ENCODE measurements around the gene OVOL1. TPM values are rescaled to one million over a fixed set of nuclear protein-coding genes. Genes with fewer than 3 reads are reported as not detected.
A peak's percentile ranks its signal among the peaks of the same experiment; 100 is the strongest.

Gene OVOL1
- total and polyA plus RNA-seq, 2 experiments from 2014 or later: 0.15 to 0.35 TPM

DNA sequence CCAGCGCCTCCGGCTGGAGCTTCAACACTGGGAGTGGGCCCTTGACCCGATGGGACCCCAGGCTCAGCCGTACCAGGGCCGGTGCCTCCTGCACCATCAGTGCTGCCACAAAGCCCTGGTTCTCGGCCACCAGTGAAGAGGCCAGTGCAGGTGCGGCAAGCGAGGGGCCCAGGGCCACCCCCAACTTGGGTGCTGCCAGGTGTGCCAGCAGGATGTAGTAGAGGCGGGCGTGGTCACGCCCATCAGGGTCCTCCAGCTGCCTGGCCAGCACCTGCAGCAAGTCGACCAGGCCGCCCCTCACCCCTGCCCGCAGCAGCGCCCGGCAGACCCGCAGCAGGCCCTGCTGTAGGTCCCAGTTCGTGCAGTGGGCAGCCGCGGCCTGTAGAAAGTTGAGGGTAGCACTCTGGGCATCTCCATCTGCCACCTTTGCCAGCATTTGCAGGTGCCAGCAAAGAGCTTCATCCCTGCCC, 8.4 kb upstream of the OVOL1 start:
- no peaks in the 10 kb centered on the region for H3K27me3 ChIP-seq
- H3K4me1 ChIP-seq (ENCODE audit: low read depth): no peaks in the 10 kb centered on the region
- H3K4me3 ChIP-seq: no peak overlapping the region
- TF ChIP-seq CTCF (IDR thresholded peaks at IDR 0.05; ENCODE audit: low read depth, low read length): no peak
- H3K27ac ChIP-seq: no peak overlapping the region
- DNase-seq (ENCODE audit: low read depth in 1 of 2, low spot score in 1 of 2): no peak
- no peaks in the 10 kb centered on the region for H3K9me3 ChIP-seq (ENCODE audit: low read depth)
- H3K36me3 ChIP-seq: no peaks in the 10 kb centered on the region

DNA sequence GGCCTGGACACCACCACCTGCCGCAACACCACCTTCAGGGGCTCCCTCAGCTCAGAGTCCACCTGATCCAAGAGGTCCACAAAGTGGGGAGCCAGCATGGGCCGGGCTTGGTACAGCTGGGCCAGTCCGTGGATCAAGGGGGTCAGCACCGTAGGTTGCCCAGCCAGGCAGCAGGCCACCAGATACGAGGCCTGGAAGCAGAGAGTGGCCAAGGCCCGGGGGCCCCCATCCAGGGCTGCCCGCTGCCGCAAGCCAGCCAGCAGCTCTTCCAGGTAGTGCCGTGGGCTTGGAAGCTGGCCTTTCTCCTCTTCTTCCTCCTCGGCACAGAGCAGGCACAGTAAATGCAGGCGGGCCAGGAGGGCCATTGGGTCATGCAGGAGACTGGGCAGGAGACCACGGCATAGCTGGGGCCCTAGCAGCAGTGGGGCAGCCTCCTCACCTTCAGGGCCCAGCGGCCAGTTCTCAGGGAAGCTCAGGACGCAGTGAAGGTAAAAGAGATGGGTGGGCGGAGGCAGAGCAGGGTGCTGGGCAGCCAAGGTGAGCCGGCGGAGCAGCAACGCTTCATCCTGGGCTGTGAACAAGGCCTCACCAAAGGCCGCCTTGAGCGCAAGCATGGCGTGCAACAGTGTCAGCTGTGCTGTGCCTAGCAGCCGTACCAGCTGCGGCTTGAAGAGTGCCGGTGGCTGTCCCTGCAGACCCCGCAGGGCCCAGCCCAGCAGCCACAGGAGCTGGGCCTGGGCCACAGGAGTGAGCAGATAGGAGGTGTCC, 7.8 kb upstream of the OVOL1 start:
- no peaks in the 10 kb centered on the region for H3K36me3 ChIP-seq
- H3K27me3 ChIP-seq: peaks cover 4% of the 10 kb centered on the region
- H3K4me1 ChIP-seq (ENCODE audit: low read depth): no peaks in the 10 kb centered on the region
- TF ChIP-seq CTCF (IDR thresholded peaks at IDR 0.05; ENCODE audit: low read depth, low read length): no peak
- DNase-seq (ENCODE audit: low read depth in 1 of 2, low spot score in 1 of 2): no peak
- H3K27ac ChIP-seq: no peak overlapping the region
- no peaks in the 10 kb centered on the region for H3K9me3 ChIP-seq (ENCODE audit: low read depth)
- H3K4me3 ChIP-seq: no peak overlapping the region

- Histone ChIP-seq H3K4me3 (peak overlapping the region; percentile 60), H3K36me3 (no peaks in the 10 kb centered on the region), H3K9me3 (ENCODE audit: low read depth) (no peaks in the 10 kb centered on the region), H3K4me1 (ENCODE audit: low read depth) (no peaks in the 10 kb centered on the region), H3K27ac (no peak overlapping the region), H3K27me3 (peaks cover 9% of the 10 kb centered on the region)
- DNase-seq (ENCODE audit: low read depth in 1 of 2, low spot score in 1 of 2): no peak
- TF ChIP-seq CTCF (IDR thresholded peaks at IDR 0.05; ENCODE audit: low read depth, low read length): no peak
Measured at GRCh38 chr11:65779669-65779918, 7.3 kb upstream of the OVOL1 start.

GRCh38 chr11:65779919-65780769, 6.7 kb upstream of the OVOL1 start:
- Histone ChIP-seq H3K27me3 (peaks cover 14% of the 10 kb centered on the region), H3K9me3 (ENCODE audit: low read depth) (no peaks in the 10 kb centered on the region), H3K4me1 (ENCODE audit: low read depth) (no peaks in the 10 kb centered on the region), H3K36me3 (no peaks in the 10 kb centered on the region), H3K27ac (peak overlapping the region; percentile 49), H3K4me3 (peak overlapping the region; percentile 60)
- TF ChIP-seq CTCF (IDR thresholded peaks at IDR 0.05; ENCODE audit: low read depth, low read length): peak; percentile 92
- peak; percentile 73 to 83 for DNase-seq (ENCODE audit: low read depth in 1 of 2, low spot score in 1 of 2)

- Histone ChIP-seq H3K27me3 (peaks cover 20% of the 10 kb centered on the region), H3K9me3 (ENCODE audit: low read depth) (no peaks in the 10 kb centered on the region), H3K36me3 (no peaks in the 10 kb centered on the region), H3K4me3 (peak within 1 kb of the TSS; percentile 60), H3K27ac (peak within 1 kb of the TSS; percentile 49), H3K4me1 (ENCODE audit: low read depth) (no peaks in the 10 kb centered on the region)
- TF ChIP-seq CTCF (IDR thresholded peaks at IDR 0.05; ENCODE audit: low read depth, low read length): no peak
- peak; percentile 51 to 75 for DNase-seq (ENCODE audit: low read depth in 1 of 2, low spot score in 1 of 2)
Measured at GRCh38 chr11:65780770-65781151, 6.1 kb upstream of the OVOL1 start, which contains the start of gene AP5B1. TSS of gene AP5B1 (minus strand) at chr11:65780976. CDS start at chr11:65780591, 385 bp downstream.
